ENCODE data around the gene BARX2.

DNA sequence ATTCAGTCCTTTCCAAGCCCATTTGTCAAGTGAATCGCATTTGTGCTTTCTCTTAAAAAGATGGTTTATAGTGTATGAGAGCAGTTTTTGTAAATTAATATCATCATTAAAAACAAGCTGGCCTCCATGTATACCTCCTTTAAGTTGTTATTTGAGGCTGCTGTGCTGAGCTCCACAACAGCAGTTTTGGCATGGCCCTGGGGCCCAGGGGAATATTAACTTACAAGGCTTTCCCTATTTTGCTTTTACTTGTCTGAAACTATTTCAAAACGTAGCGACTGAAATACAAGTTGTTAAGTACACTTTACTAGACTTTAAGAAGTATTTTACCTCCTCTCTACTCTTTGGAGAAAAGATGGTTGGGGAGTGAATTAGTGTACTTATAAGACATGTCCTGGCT lies 4.9 kb upstream of the BARX2 start:
- TF ChIP-seq RAD21 (IDR thresholded peaks at IDR 0.05; ENCODE audit: low read length) (no peak), TAF1 (IDR thresholded peaks at IDR 0.05; ENCODE audit: borderline replicate concordance, low read depth, low read length) (no peak), NFIC (IDR thresholded peaks at IDR 0.05; ENCODE audit: borderline replicate concordance) (no peak)
- TF ChIP-seq, protein P1, sequence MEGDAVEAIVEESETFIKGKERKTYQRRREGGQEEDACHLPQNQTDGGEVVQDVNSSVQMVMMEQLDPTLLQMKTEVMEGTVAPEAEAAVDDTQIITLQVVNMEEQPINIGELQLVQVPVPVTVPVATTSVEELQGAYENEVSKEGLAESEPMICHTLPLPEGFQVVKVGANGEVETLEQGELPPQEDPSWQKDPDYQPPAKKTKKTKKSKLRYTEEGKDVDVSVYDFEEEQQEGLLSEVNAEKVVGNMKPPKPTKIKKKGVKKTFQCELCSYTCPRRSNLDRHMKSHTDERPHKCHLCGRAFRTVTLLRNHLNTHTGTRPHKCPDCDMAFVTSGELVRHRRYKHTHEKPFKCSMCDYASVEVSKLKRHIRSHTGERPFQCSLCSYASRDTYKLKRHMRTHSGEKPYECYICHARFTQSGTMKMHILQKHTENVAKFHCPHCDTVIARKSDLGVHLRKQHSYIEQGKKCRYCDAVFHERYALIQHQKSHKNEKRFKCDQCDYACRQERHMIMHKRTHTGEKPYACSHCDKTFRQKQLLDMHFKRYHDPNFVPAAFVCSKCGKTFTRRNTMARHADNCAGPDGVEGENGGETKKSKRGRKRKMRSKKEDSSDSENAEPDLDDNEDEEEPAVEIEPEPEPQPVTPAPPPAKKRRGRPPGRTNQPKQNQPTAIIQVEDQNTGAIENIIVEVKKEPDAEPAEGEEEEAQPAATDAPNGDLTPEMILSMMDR (IDR thresholded peaks at IDR 0.05) = no peak
